HuH-7 (cell line): ENCODE data around the gene SNCB.
A peak's percentile ranks its signal among the peaks of the same experiment; 100 is the strongest.

ENCODE experiments used
- DNase-seq: peaks from one replicate; pipeline ENCODE4 v3.0.0; 2011; ENCODE audit warnings: low spot score

The SNCB gene

DNA sequence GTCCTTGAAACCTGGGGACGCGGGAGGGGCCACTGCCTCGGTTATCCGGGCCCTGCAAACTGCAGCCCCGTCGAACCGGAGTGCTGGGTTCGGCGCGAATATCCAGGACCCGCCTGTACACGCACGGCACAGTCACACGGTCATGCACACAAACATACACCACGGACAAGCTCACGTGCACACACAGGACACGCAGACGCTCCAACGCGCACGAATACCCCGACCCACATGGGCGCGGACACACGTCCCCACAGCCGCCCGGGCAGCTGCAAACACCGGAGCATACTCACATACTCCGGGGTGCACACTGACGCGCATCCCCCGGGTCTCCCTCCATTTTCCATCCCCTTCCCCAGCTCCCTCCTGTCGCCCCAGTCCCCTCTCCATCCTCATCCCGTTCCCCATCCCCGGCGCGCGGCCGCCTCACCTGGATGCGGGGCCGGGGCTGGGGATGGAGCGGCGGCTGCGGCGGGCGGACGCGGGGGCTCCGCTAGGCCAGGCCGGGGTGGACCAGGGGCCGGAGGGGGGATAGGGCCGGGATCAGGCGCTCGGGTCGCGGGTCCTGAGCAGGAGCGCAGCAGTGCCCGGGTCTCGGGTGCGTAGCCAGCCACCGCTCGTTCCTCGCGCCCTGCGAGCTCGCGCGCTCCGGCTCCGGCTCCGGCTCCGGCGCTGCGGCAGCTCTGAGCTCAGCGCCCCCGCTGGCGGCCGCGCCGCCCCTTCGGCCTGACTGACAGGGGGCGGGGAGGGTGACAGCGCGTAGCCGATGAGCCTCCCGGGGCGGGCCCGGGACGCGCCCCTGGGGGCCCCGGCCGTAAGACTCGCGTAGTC lies at the start of gene SNCB, which contains the start of gene EIF4E1B:
Gene SNCB (minus strand): TSS at position 682 of the 828 bp plus-strand sequence. CDS start 880 bp downstream, outside the sequence.
Gene EIF4E1B (plus strand): TSS at position 823 of the 828 bp plus-strand sequence. CDS start 12,113 bp downstream, outside the sequence.
- DNase-seq, result peak; percentile 79

DNA sequence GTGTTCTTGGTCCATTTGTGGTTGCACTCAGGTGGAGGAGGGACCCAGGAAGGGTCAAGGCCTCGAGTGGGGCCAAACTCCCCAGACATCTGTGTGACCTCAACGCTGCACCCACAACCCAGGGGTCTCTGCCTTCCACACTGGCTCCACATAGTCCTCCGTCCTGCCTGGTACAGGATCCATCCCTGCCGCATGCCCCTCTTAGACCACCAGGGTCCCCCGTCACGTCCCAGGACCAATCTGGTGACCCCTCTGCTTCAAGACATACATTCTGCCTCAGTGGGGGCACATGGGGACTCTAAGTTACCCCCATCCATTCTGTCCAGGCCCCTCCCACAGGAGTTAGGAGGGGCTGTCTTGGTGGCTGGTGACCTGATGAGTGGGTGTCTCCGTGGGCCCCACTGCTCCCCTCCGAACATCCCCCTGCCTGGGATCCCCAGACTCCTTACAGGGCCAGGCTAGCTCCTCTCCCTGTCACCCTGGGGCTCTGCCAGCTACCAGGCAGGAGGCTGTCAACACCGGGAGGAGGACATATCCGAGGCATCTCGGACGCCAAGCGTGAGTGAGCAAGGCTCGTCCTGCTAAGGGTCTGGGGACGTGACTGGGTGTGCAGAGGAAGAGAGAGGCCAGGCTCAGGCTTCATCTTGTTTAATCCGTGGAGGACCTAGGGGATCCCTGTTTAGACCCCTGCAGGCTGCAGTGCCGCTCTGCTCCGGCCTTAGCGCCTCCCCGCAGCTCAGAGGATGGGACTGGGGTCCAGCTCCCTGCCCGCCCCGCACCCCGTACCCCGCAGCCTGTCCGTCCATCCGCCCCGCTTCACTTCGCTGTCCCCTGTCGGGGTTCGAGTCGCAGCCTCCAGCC lies 49.3 kb upstream of the SNCB start:
- DNase-seq, result no peak

DNA sequence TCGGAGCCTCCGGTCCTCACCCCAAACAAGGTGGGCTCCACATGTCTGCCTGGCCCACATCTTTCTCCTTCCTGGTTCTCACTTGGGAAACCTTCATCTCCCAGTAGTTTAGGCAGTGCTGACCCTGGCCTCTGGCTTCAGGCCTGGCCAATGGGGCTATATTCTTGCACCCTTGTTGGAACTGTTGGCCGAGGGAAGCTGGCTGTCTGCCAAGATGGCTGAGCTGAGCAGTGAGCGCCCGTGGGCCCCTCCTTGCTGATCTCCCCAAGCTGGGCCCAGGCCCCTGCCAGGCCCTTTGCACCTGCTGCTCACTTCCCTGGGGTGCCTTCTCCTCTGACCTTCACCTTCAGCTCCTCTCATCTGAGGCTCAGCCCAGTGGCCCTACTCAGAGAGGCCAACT lies 48.2 kb upstream of the SNCB start:
- no peak for DNase-seq

DNA sequence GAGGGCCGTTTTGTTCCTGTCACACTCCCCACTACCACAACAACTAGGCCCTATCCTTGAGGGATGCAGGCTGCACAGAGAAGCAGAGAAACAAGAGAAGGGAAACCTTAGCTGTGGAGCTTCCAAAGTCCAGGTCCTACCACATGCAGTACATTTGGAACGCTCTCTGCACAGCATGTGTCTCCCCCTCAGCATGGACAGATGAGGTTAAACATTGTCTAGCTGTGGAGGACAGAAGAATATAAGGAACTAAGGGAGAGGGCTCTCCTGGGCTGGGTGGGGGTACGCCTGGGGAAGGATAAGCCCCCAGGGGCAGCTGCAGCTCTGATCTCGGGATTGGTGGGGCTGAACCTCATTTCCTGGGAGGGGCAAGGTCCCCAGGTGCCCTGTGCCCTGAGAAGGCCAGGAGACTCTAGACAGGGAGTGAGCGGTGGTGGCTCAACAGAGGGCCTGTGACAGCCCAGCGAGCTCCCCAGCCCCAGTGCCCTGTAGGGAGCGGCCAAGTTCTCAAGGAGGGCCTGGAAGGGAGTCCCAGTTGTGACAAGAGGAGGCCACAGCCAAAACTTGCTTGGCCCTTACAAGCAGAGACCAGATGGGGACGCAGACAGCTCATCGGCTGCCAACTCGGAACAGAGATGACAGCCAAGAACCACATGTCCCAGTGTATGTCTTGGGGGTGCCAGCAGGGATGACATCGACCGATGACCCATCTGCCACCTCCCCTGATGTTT lies 47.0 kb upstream of the SNCB start:
- peak; percentile 43 for DNase-seq

DNA sequence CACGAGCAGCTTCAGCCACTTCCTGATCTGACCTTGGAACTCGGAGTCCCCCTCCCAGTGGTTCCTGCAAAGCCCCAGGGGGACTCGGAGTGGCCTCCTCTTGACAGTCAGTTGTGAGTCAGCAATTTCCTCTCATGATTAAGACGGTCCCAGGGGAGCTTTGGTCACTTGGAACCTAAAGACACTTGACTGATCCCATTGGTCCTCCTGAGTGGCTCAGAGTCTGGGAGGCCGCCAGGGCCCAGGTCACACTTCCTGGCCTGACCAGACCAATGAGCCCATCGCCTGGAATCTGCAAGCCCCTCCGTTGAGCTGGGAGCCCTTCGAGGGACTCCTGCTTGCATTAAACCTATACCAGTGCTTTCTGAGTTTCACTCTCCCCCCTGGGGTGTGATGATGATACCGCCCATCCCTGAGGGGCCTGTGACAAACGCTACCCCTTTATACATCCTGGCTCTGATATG lies 46.1 kb upstream of the SNCB start:
- DNase-seq, result no peak

DNA sequence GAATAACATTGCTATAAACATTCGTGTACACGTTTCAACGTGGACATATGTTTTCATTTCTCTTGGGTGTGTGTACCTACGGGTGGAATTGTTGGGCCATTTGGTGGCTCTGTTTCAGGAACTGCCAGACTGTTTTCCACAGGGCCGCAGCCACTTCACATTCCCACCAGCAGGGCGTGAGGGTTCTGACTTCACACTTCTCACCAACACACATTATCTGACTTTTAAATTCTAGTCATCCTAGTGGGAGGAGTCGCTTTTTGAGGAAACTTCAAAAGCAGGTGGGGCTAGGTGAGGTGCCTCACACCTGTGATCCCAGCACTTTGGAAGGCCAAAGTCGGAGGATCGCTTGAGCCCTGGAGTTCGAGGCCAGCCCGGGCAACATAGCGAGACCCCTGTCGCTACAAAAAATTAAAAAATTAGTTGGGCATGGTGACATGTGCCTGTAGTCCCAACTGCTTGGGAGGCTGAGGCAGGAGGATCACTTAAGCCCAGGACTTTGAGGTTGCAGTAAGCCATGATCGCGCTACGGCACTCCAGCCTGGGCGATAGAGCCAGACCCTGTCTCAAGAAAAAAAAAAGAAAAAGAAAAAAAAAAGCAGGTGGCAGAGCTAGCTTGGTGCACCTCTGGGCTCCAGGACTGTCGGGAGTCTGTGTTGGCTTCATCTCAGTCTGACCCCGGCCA lies 45.5 kb upstream of the SNCB start:
- peak; percentile 59 for DNase-seq

DNA sequence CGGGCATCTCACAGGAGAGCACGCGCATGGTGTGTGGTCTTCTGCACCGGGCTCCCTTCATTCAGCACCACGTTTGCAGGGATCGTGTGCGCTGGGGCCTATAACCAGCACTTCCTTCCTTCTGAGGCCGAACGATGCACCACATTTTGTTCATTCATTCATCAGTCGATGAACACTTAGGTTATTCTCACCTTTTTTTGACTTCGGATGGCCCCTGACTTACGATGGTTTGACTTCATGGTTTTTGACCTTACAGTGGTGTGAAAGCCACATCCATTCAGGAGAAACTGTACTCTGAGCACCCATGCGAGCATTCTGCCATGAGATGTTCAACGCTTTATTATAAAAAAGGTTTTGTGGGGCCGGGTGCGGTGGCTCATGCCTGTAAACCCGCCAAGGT lies 44.5 kb upstream of the SNCB start:
- no peak for DNase-seq

DNA sequence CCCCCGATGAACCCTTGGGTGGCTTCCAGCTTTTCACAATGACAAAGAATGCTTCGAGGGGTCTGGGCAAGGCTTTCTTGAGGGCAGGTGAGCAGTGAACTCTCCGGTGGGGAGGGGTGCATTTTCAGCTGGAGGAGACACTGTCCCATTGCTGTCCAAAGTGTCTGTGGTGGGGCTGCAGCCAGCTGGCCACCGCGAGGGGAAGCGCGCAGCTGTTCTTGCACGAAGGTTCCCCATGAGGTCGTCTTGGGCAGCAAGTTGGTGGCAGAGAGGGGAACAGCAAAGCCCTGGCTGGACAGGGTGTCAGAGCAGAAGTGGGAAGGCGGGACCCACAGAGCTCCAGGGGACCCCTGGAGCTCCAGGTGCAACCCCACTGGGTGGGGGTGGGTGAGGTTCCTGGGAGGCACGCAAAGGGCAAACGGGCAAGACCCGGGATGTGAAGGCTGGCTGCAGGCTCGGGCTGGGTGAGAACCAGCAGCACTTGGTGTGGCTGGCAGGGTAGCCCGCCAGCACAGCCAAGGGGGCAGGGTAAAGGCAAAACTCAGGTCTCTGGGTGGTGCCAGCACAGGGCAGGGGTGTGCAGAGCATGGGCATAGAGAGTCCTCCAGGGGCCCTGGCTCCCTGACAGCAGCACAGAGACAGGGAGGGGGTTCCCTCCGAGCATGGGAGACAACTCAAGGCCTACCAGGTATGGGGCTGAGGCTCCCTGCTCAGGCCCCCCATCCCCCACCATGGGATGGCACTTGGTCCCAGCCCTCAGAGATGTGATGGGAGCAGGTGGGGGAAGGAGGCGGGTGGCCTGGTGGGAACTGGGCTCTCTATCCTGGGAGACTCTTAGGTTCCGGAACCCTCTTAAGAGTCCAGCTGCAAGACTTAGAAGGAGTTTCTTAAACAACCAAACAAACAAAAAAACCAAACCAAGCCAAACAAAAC lies 43.6 kb upstream of the SNCB start:
- DNase-seq, result no peak

DNA sequence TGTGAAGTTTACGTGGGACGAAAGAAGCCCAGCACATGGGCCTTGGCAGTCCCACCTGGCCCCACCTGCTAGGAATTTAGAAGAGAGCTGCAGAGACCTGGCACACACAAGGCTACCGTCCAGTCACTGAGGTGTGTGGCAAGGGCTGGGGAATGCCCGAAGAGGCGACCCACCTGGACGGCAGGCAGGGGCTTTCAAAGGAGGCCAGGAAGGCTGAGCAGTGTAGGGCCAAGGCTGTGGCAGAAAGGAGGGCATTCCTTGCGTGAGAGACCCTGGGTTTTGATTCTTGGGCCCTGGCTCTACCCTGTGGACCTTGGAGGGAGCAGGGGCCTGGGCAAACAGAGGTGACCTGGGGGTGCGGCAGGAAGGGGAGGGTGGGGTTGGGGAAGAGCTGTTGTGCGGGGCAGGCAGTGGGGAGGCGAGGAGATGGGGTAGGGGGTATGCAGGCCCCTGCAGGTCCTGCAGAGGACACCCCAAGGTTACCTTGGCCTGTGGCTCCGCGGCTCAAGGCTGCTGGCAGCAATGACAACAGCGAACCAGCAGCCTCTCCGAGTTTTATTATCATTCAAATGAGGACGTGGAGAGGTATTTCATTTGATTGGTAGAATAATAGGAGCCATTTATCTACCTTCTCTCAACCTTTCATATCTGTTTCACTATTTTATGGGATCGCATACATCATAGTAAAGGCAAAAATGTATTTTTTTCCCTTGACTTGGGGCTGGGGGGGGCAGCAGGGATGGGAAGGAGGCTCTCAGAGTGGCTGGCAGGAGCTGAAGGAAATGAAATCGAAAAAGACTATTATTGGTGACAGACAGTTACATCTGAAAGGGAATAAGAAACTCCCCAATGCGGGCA lies 41.8 kb upstream of the SNCB start:
- DNase-seq, result no peak

DNA sequence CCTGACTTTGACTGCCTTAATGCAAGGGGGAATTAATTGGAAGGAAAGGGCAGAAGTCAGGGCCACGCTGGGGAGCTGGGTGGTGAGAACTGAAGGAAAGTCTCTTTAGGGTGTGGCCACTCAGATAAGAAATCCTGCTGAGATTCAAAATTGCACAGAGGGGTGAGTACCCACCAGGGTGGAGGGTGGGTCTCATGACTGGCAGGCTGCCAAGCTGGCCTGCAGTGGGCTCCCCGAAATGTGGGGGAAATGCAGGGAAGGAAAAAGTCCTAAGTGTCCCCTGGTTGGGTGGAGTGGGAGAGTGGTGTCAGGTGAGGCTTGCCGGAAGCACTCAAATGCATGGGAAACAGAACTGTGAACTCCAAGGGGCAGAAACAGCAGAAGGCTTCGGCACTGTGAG lies 41.1 kb upstream of the SNCB start:
- no peak for DNase-seq

DNA sequence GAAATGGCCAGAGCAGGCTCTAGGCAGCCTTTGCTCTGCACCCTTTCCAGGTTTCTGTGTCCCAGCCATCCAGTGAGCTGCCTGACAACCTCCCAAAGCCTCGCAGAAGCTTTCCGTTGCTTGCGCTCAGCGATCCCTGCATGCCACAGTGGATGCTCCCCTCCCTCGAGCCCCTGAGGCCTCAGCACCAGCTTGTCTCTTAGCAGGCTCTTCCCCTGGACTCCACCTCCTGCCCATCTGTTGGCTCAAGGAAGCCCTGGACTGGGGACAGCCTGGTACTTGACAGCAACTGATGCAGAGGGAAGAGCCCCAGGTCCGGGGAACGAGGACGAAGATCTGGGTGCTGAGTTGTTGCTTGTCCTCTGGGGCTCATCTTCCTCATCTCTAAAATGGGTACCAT lies 40.1 kb upstream of the SNCB start:
- DNase-seq, result no peak

DNA sequence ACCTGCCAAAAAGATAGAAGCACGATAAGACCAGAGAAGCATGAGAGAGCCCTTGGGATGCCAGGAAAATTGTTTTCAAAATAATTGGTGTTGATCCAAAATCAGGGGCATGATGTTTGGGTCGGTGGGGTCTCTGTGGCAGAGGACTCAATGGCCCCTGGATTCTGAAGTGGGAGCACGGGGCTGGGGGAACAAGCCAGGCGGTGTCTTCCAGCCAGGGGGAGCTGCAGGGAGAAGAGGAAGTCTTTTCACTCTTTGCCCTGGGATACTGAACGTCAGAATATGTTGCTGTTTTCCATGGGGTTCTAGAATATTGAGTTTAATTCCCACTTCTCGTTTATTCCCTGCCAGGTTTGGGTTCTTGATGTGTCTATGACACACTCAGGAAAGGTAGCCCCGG lies 37.3 kb upstream of the SNCB start:
- no peak for DNase-seq

DNA sequence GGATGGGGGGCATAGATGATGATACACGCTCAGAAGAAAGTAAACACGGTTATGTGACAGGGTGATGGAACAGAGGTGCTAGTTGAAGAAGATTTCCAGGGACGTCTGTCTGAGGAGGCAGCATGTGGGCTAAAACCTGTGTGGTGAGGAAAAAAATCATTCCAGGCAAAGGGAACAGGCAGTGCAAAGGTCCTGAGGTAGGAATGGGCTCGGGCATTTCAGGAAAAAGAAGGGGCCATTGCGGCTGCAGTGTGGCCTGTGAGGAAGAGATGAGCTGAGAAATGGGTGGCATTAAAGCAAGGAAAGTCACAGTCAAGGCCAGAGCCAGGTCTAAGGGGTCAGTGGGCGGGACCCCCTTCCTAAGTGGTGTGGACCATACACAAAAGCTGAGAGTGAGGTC lies 35.2 kb upstream of the SNCB start:
- no peak for DNase-seq

DNA sequence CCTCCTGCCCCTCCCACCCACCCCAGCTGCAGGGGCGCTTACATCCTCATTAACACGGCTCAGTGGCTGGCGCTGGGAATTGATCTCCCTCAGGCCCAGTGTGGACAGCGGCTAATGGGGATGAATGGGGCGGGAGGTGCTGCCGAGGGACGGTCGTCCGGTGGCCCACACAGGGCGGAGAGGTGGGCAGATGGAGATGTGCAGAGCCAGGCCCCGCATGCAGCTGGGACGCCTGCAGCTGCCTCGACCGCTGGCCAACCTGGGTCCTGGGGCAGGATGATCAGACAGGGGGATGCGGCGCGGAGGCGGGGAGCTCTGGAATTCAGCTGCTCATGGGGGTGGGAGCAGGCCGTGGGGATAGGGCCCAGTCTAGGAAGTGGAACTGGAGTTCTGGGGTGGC lies 34.6 kb upstream of the SNCB start:
- no peak for DNase-seq

DNA sequence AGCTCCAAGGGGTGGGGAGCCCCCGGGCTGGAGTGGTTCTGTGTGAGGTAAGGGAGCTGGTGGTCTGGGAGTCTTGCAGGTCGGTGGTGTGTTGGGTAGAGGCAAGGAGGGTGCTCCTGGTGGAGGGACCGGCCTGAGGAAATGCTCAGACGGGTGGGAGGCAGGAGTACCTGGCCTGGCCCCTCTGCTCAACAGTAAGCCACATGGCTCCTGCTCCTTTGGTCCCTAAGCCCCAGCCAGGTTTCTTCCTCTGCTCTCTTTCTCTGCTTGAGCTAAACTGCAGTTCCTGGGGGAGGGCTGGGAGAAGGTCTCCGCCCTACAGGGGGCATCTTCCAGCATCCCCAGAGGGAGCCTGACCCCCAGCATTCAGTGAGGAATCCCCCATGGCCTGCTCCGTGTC lies 34.1 kb upstream of the SNCB start:
- DNase-seq, result no peak

DNA sequence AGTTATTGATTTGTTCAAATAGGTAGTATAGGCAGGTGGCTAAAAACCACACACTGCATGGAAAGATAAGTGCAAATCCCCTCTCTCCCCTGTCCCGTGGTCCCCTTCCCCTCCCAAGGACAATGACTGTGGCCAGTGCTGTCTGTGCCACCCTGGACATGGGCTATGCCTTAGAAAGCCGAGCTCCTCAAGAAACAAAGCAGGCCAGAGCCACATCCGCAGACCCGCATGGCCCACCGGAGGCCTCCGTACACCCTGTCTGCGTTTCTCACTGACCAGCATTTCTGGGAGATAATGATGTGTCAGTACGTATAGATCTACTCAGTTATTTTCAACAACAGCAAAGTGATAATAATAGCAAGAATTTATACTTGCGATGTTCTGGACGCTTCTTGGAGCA lies 33.2 kb upstream of the SNCB start:
- DNase-seq, result no peak

DNA sequence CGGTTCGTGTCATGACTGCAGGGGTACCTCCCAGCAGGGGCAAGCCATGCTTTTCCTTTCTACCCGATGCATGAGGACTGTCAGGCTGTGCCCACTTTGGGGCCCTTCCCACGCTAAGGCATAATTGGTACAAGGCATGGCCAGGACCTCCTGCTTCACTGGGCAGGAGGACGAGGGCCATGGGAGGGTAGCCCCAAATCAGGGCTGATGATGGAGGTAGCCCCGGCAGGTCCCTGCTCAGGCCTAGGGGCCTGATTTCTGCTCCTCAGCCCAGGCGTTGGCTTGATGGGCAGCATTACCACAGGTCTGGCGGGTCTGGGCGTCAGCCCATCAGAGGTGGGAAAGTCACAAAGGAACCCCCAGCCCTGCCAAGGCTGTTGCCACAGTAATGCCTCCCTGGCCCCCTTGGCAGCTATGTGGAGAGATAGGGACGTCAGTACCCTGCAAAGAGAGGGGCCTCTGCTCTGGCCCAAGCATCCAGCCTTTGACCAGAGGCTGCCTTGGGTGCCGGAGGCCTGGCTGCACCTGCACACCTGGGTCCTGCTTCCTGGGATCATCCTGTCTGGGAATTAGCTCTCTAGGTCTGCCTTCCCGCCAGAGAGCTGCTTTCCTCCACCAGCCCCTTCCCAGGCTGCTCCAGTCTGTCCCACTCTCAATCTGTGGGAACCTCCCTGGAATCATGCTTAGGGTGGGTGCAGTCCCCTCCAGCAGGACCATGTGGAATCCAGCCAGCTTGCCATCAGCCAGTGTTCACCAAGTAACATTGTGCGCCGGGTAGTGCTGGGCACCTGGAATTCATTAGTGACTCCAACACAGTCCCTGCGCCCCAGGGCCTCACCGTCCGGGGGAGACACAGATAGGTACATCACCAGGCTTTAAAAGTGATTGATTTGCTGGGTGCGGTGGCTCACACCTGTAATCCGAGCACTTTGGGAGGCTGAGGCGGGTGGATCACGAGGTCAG lies 32.3 kb upstream of the SNCB start:
- DNase-seq, result no peak

DNA sequence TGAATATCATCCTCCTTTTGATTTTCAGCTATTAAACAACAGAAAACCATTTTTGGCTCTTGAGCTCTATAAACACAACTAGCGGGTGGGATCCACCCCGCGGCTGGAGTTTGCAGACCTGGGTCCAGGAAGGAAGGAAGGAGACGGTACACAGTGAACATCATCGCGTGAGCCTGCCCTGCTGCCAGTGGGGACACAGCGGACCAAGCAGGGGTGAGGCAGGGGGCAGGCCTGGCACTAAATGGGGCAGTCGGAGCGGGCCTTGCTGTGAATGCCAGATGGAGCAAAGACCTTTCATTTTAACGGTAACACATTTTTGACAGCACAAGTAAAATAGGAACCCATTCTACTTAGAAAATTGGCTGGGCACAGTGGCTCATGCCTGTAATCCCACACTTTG lies 31.3 kb upstream of the SNCB start:
- DNase-seq, result no peak
